ENCODE results near the gene PAK1. TPM values are rescaled to one million over a fixed set of nuclear protein-coding genes. Genes with fewer than 3 reads are reported as not detected.

PAK1 gene
- total and polyA plus RNA-seq, 10 of the 15 experiments (the other 5 are each of a cell fraction or from before 2014, with no cell fraction given), result 43.8 to 321 (median 110) TPM

DNA sequence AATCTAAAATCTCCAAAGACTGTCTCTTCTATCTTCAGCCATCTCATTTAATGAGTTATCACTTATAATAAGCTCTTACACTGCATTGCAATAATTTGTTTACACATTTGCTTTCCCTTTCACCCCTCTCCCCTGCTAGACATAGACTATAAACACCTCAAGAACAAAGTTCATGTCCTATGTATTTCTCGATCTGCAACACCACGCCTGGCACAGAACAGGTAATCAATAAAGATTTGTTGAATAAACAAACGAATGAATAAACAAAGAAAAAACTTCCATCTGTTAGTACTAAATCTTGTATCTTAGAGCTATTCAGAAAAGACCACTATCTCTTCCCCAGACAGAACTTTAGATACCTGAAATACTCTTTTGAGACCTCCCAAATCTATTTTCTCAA is 77.6 kb downstream of the PAK1 start:
- peaks cover 11% of the 10 kb centered on the region; the same call in 1 of the 2 replicates for H3K4me1 ChIP-seq (ENCODE audit: control insufficient read depth, insufficient read depth, low read length)

More for the DNA sequence above, 77.6 kb downstream of the PAK1 start:
- ATAC-seq (no peak), DNase-seq (ENCODE audit: low read depth, low spot score) (no peak), FAIRE-seq (no peak)
- ChIA-PET SMC1A (ENCODE audit: uncharacterized antibody, unreplicated experiment) (interaction anchor here (0.7 to 1.6 kb wide), 7 partner anchors 11 to 76 kb away, joined by 3 to 4 read pairs (median 3); no protein-coding TSS in a partner anchor), CTCF (interaction anchor here (1.5 kb wide), 1 partner anchor 152 kb away, joined by 4 read pairs; no protein-coding TSS in a partner anchor), RAD21 (ENCODE audit: unreplicated experiment) (interaction anchor here (1.0 kb wide), 1 partner anchor 14 kb away, joined by 3 read pairs; no protein-coding TSS in a partner anchor), POLR2A (no interaction called here)
- no TSS peak for BruUV-seq (replicated peaks)
- Histone ChIP-seq H3K4me3 (no peak overlapping the region), H3K79me2 (ENCODE audit: control insufficient read depth, insufficient read depth, low read length) (peaks cover 69% of the 10 kb centered on the region), H4K20me1 (ENCODE audit: control insufficient read depth, insufficient read depth) (peaks cover 3% of the 10 kb centered on the region; the same call in 1 of the 2 replicates), H3K27ac (ENCODE audit: control insufficient read depth, insufficient read depth) (no peak overlapping the region), H3K9ac (ENCODE audit: control insufficient read depth, insufficient read depth, low read length) (no peak overlapping the region), H3K27me3 (replicated peaks in 1 of 2; ENCODE audit: control insufficient read depth in 2 of 2, insufficient read depth in 2 of 2, low read length in 1 of 2) (no peaks in the 10 kb centered on the region), H3K36me3 (ENCODE audit: control insufficient read depth in 2 of 2, insufficient read depth in 2 of 2, low read length in 1 of 2) (peaks cover 0 to 9% of the 10 kb centered on the region in 2 experiments; a peak in 2 of 4 replicates), H3K9me3 (replicated peaks; ENCODE audit: control insufficient read depth, insufficient read depth, low read length) (no peaks in the 10 kb centered on the region), H2AFZ (ENCODE audit: control insufficient read depth, low read depth, low read length) (no peak overlapping the region), H3K4me2 (ENCODE audit: control insufficient read depth, insufficient read depth) (no peak overlapping the region)
- in situ Hi-C loops (cut with MboI), result no loop called here
- intact Hi-C loops (cut with micrococcal nuclease; ENCODE audit: unreplicated experiment), result no loop called here
- TF ChIP-seq, protein P1, sequence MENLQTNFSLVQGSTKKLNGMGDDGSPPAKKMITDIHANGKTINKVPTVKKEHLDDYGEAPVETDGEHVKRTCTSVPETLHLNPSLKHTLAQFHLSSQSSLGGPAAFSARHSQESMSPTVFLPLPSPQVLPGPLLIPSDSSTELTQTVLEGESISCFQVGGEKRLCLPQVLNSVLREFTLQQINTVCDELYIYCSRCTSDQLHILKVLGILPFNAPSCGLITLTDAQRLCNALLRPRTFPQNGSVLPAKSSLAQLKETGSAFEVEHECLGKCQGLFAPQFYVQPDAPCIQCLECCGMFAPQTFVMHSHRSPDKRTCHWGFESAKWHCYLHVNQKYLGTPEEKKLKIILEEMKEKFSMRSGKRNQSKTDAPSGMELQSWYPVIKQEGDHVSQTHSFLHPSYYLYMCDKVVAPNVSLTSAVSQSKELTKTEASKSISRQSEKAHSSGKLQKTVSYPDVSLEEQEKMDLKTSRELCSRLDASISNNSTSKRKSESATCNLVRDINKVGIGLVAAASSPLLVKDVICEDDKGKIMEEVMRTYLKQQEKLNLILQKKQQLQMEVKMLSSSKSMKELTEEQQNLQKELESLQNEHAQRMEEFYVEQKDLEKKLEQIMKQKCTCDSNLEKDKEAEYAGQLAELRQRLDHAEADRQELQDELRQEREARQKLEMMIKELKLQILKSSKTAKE (IDR thresholded peaks at IDR 0.05; ENCODE audit: low read depth, poor library complexity, severe bottlenecking), result no peak
- TF ChIP-seq SMAD1 (IDR thresholded peaks at IDR 0.05; ENCODE audit: low read depth, partially characterized antibody) (no peak), WRNIP1 (IDR thresholded peaks at IDR 0.05; ENCODE audit: borderline replicate concordance, low read depth, low read length) (no peak), HCFC1 (IDR thresholded peaks at IDR 0.05; ENCODE audit: low read length) (no peak), KLF5 (IDR thresholded peaks at IDR 0.05; ENCODE audit: partially characterized antibody) (no peak)
- TF ChIP-seq, protein P2, sequence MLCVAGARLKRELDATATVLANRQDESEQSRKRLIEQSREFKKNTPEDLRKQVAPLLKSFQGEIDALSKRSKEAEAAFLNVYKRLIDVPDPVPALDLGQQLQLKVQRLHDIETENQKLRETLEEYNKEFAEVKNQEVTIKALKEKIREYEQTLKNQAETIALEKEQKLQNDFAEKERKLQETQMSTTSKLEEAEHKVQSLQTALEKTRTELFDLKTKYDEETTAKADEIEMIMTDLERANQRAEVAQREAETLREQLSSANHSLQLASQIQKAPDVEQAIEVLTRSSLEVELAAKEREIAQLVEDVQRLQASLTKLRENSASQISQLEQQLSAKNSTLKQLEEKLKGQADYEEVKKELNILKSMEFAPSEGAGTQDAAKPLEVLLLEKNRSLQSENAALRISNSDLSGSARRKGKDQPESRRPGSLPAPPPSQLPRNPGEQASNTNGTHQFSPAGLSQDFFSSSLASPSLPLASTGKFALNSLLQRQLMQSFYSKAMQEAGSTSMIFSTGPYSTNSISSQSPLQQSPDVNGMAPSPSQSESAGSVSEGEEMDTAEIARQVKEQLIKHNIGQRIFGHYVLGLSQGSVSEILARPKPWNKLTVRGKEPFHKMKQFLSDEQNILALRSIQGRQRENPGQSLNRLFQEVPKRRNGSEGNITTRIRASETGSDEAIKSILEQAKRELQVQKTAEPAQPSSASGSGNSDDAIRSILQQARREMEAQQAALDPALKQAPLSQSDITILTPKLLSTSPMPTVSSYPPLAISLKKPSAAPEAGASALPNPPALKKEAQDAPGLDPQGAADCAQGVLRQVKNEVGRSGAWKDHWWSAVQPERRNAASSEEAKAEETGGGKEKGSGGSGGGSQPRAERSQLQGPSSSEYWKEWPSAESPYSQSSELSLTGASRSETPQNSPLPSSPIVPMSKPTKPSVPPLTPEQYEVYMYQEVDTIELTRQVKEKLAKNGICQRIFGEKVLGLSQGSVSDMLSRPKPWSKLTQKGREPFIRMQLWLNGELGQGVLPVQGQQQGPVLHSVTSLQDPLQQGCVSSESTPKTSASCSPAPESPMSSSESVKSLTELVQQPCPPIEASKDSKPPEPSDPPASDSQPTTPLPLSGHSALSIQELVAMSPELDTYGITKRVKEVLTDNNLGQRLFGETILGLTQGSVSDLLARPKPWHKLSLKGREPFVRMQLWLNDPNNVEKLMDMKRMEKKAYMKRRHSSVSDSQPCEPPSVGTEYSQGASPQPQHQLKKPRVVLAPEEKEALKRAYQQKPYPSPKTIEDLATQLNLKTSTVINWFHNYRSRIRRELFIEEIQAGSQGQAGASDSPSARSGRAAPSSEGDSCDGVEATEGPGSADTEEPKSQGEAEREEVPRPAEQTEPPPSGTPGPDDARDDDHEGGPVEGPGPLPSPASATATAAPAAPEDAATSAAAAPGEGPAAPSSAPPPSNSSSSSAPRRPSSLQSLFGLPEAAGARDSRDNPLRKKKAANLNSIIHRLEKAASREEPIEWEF (IDR thresholded peaks at IDR 0.05; ENCODE audit: insufficient replicate concordance, low read depth, low read length), result no peak
- TF ChIP-seq, protein P3, sequence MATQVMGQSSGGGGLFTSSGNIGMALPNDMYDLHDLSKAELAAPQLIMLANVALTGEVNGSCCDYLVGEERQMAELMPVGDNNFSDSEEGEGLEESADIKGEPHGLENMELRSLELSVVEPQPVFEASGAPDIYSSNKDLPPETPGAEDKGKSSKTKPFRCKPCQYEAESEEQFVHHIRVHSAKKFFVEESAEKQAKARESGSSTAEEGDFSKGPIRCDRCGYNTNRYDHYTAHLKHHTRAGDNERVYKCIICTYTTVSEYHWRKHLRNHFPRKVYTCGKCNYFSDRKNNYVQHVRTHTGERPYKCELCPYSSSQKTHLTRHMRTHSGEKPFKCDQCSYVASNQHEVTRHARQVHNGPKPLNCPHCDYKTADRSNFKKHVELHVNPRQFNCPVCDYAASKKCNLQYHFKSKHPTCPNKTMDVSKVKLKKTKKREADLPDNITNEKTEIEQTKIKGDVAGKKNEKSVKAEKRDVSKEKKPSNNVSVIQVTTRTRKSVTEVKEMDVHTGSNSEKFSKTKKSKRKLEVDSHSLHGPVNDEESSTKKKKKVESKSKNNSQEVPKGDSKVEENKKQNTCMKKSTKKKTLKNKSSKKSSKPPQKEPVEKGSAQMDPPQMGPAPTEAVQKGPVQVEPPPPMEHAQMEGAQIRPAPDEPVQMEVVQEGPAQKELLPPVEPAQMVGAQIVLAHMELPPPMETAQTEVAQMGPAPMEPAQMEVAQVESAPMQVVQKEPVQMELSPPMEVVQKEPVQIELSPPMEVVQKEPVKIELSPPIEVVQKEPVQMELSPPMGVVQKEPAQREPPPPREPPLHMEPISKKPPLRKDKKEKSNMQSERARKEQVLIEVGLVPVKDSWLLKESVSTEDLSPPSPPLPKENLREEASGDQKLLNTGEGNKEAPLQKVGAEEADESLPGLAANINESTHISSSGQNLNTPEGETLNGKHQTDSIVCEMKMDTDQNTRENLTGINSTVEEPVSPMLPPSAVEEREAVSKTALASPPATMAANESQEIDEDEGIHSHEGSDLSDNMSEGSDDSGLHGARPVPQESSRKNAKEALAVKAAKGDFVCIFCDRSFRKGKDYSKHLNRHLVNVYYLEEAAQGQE (IDR thresholded peaks at IDR 0.05; ENCODE audit: low read depth, low read length), result no peak
- TF ChIP-seq, protein P4, sequence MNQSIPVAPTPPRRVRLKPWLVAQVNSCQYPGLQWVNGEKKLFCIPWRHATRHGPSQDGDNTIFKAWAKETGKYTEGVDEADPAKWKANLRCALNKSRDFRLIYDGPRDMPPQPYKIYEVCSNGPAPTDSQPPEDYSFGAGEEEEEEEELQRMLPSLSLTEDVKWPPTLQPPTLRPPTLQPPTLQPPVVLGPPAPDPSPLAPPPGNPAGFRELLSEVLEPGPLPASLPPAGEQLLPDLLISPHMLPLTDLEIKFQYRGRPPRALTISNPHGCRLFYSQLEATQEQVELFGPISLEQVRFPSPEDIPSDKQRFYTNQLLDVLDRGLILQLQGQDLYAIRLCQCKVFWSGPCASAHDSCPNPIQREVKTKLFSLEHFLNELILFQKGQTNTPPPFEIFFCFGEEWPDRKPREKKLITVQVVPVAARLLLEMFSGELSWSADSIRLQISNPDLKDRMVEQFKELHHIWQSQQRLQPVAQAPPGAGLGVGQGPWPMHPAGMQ (IDR thresholded peaks at IDR 0.05; ENCODE audit: borderline replicate concordance), result no peak
- TF ChIP-seq, protein P5, sequence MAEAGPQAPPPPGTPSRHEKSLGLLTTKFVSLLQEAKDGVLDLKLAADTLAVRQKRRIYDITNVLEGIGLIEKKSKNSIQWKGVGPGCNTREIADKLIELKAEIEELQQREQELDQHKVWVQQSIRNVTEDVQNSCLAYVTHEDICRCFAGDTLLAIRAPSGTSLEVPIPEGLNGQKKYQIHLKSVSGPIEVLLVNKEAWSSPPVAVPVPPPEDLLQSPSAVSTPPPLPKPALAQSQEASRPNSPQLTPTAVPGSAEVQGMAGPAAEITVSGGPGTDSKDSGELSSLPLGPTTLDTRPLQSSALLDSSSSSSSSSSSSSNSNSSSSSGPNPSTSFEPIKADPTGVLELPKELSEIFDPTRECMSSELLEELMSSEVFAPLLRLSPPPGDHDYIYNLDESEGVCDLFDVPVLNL (IDR thresholded peaks at IDR 0.05; ENCODE audit: low read depth, low read length), result no peak
- 98% methylated on average over 3 of the region's 3 CpGs for WGBS (ENCODE audit: insufficient coverage, insufficient replicate concordance, low lambda C conversion rate, missing lambda C conversion rate)

All from GM12878 (cell line).